Stimulated activated CD4-positive, alpha-beta T cell treated with anti-CD3 and anti-CD28 coated beads, Interleukin-12 subunit alpha, Interleukin-12 subunit beta, amount 100 ng/mL, for 48 hours (primary cell): ENCODE results near the gene NRXN3.
"Not testable (repeated sequence)": the region's sequence is repeated elsewhere in the genome, so short reads cannot be mapped to it uniquely, and the experiment has no call there.

Experiments used
- DNase-seq, 3 donors: peaks; one replicate each; pipeline ENCODE4 v3.0.0-alpha.2; 2020; ENCODE audit warnings: low read depth in 2 of 3, low spot score in 1 of 3

The NRXN3 gene

DNA sequence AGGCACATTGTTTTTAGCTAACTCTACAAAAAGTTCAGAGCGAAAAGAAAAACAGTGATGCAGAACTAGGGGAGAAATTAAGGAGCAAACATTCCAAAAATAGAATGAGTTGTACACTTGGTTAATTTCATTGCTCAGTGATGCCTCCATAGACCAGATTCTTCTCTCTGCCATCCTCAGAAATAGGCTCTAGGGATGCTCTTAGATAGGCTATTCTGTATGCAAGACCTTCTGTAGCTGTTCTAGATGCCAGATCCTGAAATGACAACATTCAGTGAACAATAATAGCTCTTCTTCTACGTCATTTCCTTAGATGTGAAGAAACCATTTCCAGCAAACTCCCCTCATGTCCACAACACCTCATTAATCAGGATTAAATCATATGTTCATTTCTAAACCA, 1574.9 kb downstream of the NRXN3 start:
- no peak for DNase-seq

DNA sequence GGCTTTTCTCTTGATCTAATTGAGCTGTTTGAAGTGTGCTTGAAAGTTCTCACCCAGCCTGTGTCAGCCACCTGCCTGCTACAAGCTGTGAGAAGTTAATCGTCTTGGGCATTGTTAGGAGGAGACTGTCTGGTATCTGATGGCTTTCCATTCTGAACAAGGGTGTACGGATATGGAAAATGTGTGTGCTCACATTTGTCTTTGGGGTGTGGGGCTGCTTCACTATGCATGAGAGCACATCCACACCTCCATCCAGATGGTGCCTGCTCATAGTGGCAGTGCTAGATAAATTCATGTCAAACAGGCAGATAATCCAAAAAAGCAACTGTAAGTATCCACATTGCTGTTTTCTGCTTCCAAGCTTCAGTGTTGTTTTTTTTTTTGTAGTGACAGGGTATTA, 1578.9 kb downstream of the NRXN3 start:
- DNase-seq: no peak

- no peak for DNase-seq
Measured at GRCh38 chr14:79758985-79759384, 1588.8 kb downstream of the NRXN3 start.

- DNase-seq: no peak
Measured at GRCh38 chr14:79764323-79764722, 1594.2 kb downstream of the NRXN3 start.

DNA sequence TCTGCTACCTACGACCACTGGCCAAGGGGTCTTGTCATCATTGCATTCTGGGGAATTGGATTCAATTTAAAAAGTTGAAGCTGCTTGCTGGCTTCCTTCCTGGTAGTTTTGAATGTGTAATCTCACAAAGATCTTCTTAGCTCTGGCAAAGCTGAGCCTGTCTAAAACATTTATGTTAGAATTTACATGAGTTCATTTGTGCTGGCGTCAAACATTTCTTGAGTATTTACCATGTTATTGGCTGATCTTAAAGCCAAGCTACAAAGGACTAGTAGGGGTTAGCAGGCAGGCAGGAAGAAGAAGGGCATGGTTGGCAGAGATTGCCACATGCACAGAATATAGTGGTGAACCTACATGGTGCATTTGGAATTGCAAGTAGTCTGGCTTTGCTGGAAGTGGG, 1596.3 kb downstream of the NRXN3 start:
- no peak for DNase-seq

DNA sequence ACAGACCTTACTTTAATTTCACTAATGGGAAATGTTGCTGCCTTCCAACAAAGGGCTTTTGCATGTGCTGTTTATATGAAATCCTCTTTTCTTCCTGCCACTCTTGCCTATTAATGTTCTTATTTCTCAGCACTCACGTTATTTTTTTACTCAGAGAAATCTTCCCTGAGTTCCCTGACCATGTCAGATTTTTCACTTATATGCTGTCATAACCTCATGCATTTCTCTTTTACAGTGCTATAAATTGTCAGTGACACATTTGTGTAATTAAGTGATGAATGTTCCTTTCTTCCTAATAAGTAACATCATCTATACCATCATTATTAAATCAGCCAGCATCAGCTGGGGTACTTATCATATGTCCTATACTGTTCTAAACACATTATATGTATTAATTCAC, 1597.1 kb downstream of the NRXN3 start:
- no peak for DNase-seq

DNA sequence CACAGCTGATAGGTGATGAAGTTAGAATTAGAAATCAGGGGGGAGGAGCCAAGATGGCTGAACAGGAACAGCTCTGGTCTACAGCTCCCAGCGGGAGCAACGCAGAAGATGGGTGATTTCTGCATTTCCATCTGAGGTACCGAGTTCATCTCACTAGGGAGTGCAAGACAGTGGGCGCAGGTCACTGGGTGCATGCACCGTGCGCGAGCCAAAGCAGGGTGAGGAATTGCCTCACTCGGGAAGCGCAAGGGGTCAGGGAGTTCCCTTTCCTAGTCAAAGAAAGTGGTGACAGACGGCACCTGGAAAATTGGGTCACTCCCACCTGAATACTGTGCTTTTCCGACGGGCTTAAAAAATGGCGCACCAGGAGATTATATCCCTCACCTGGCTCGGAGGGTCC, 1597.5 kb downstream of the NRXN3 start:
- DNase-seq: not testable (repeated sequence)

GRCh38 chr14:79781882-79782281, 1611.7 kb downstream of the NRXN3 start:
- no peak for DNase-seq

DNA sequence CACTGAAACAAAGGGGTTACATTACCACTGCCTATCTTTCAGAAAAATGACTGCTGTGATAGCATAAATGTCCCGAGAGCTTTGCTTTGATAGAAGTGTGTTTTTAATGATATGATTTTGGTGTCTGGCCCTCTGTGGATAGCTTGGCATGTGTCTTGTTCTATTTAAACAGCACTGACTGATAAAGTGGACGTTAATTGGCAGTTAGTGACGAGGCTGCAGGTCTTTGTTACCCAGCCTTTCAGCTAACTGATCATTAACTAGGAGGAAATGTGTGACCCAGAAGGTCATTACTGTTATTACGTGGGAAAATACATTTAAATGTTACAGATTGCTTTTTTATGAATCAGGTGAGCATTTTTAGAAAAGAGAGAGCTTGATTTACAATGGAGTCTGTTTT, 1612.9 kb downstream of the NRXN3 start:
- no peak for DNase-seq

- no peak for DNase-seq
Measured at GRCh38 chr14:79786522-79786921, 1616.3 kb downstream of the NRXN3 start.

DNA sequence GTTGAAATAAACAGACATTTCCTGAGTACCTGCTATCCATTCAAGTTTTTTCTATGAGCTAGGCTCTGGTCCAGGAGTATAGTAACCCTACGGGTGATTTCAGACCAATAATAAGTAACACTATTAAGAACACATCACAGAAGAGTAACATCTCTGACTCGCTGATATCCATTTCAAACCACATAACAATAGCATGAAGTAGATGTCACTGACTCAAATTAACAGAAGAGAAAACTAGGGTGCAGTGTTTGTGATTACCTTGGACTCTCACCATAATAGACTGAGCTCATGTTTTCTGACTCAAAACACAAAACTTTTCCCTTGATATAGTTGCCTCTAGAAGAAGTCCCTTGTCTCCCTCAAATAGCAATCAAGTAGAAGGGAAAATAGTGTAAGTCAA, 1618.2 kb downstream of the NRXN3 start:
- DNase-seq: no peak

- DNase-seq: no peak
Measured at GRCh38 chr14:79791055-79791732, 1621.0 kb downstream of the NRXN3 start.

- no peak for DNase-seq
Measured at GRCh38 chr14:79802093-79802492, 1631.9 kb downstream of the NRXN3 start.

- DNase-seq: no peak
Measured at GRCh38 chr14:79805636-79806035, 1635.5 kb downstream of the NRXN3 start.

- no peak for DNase-seq
Measured at GRCh38 chr14:79809849-79810612, 1639.9 kb downstream of the NRXN3 start.

DNA sequence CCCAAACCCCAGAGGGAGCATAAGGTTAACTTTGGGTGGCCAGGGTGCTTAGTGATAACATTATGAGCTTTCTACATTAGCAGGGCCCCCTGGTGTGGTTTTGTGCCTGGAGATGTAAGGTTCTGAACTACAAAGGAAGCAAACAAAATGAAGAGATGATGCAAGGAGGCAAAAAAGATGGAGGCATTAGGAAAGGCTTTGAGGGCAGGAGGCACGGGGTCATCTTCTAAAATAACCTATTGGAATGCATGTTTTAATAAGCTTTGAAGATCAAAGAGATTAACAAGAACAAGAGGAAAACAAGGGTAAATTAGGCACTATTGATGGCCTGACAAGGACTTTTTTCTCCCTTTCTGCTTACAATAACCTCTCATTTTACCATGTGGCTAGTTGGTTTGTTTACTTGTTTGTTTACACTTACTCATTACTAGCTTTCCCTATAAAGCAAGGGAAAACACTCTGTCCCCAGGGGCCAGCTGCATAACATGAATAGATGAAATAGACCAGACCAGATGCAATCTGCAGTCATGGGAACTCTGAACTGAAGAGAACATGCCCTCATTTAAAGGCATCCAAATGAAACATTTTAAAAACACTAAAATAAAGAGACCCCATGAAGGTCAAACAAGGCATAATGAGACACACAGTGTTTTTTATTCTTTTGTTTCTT, 1650.8 kb downstream of the NRXN3 start:
- no peak for DNase-seq

- DNase-seq: no peak
Measured at GRCh38 chr14:79822034-79822433, 1651.9 kb downstream of the NRXN3 start.

DNA sequence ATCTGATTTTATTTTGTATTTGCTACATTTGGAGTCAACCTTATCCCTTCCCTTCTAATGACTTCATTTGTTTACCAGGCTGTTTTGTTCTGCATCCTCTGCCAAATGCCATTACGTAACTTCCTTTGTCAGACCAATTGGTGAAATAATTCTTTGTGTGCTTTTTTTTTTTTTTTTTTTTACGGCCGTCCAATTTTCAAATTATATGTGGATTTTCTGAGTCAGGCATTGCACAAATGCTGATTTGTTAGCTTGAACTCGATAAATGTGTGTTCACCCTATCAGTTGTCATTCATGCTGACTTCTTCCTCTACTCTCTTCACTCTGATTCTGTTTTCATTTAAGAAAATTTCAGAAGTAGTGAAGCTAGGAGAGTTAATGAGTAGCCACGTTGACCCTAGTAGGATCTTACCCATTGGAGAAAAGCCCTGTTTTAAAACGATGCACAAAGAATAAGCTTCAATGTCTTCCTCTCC, 1654.9 kb downstream of the NRXN3 start:
- DNase-seq: no peak

DNA sequence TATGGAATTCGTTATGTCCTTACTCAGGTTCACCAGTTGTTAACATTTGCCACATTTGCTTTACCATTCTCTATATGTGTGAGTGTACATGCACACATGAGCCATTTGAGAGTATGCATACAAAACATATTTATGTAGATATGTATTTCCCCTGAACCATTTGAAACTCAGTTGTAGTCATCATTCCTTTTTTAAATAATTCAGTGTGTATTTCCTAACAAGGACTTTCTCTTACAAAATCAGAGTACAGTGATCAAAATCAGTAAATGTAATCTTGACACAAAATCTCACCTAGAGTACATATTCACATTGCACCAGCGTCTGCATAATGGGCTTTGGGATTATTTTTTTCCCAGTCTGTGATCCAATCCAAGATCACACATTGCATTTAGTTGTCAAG, 1656.2 kb downstream of the NRXN3 start:
- DNase-seq: no peak

DNA sequence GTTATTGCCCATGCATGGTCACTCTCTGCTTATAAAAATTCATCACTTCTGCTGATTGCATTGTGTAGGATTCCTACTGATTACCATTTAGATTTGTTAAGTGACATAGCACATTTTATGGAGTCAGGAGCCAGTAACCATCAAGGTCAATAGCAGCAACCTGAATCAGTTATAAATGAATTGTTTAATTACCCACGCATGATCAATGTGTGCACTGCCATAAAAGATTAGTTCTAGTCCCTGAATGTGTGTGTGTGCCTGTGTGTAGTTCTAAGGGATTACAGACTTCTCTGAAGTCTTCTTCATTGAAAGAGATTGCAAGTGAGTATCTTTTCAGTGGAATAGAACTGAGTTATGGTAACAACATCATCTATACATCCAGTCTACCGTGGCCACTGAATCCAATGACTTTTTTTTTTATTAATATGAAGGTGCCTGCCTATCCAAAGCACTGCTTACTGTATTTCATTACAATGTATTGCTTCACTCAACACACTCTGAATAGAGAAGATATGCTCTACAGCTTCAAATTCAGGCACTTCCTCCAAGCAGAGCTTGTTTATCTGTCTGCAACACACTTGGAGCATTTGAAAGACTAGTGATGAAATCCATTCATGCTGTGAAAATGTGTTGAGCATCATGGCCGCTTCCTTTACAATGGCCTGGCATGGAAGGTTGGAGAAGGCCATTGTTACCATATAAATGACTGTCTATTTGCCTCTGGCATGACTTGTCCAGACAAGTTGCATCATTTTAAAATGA, 1659.4 kb downstream of the NRXN3 start:
- no peak for DNase-seq

- DNase-seq: no peak
Measured at GRCh38 chr14:79831195-79831892, 1661.2 kb downstream of the NRXN3 start.
